WTC11 (cell line): ENCODE results near the gene LIMCH1. TPM values are rescaled to one million over a fixed set of nuclear protein-coding genes. Genes with fewer than 3 reads are reported as not detected.
A peak's percentile ranks its signal among the peaks of the same experiment; 100 is the strongest.

ENCODE experiments used
- ATAC-seq: fragments of 200-7000 bp; cut with Tn5 transposase; 2 replicates; pipeline ENCODE4 v1.10.0; 2021; ENCODE audit warnings: mild to moderate bottlenecking, moderate library complexity
- CTCF ChIA-PET: fragments of 300-600 bp; sonication (Branson Sonifier 250); formaldehyde crosslinking; loops from one replicate; lab custom pipeline; 2021; ENCODE audit warnings: antibody characterized with exemption; lab: Charles Lee
- POLR2A ChIA-PET: fragments of 350-600 bp; sonication (Branson Sonifier 250); formaldehyde crosslinking; loops from one replicate; lab custom pipeline; 2021; ENCODE audit warnings: antibody characterized with exemption; lab: Charles Lee
- DNase-seq: peaks from one replicate; pipeline ENCODE4 v3.0.0; 2021; ENCODE audit warnings: low spot score
- H3K27ac Mint-ChIP-seq: 2 replicates; pipeline ENCODE4 v1.8.0; 2021; ENCODE audit warnings: mixed read lengths
- H3K27me3 Mint-ChIP-seq: 2 replicates; pipeline ENCODE4 v1.8.0; 2021; ENCODE audit warnings: low read depth, mild to moderate bottlenecking, moderate library complexity, mixed read lengths
- H3K36me3 Mint-ChIP-seq: 2 replicates; pipeline ENCODE4 v1.8.0; 2021; ENCODE audit warnings: mixed read lengths
- H3K4me1 Mint-ChIP-seq: 2 replicates; pipeline ENCODE4 v1.8.0; 2022; ENCODE audit warnings: mixed read lengths
- H3K4me3 Mint-ChIP-seq: 2 replicates; pipeline ENCODE4 v1.8.0; 2021; ENCODE audit warnings: mild to moderate bottlenecking, moderate library complexity, mixed read lengths
- H3K9me3 Mint-ChIP-seq: 2 replicates; pipeline ENCODE4 v1.8.0; 2021; ENCODE audit warnings: mixed read lengths
- CREM ChIP-seq: sonication (generic); formaldehyde crosslinking; IDR thresholded peaks from 2 replicates; pipeline ENCODE4 v1.8.1; 2022; ENCODE audit warnings: mild to moderate bottlenecking, missing genetic modification reagents, moderate library complexity
- ELF4 ChIP-seq: sonication (generic); formaldehyde crosslinking; IDR thresholded peaks from 2 replicates; pipeline ENCODE4 v1.8.1; 2022; ENCODE audit warnings: low read depth, mild to moderate bottlenecking, moderate library complexity, missing genetic modification reagents
- FOXJ3 ChIP-seq: sonication (generic); formaldehyde crosslinking; IDR thresholded peaks from 2 replicates; pipeline ENCODE4 v1.9.0; 2021; ENCODE audit warnings: missing genetic modification reagents, mild to moderate bottlenecking, borderline replicate concordance
- FOXK1 ChIP-seq: sonication (generic); formaldehyde crosslinking; IDR thresholded peaks from 2 replicates; pipeline ENCODE4 v1.8.0; 2022; ENCODE audit warnings: mild to moderate bottlenecking, moderate library complexity, missing genetic modification reagents
- GTF2I ChIP-seq: fragments of 250-450 bp; sonication (Bioruptor Pico); conservative IDR thresholded peaks from 2 replicates; pipeline ENCODE4 v1.4.0; 2021; ENCODE audit warnings: mild to moderate bottlenecking
- HMGA2 ChIP-seq: fragments of 250-450 bp; sonication (Bioruptor Pico); IDR thresholded peaks from 2 replicates; pipeline ENCODE4 v1.4.0; 2021; ENCODE audit warnings: mild to moderate bottlenecking, moderate library complexity
- NFE2L1 ChIP-seq: sonication (generic); formaldehyde crosslinking; IDR thresholded peaks from 2 replicates; pipeline ENCODE4 v1.8.1; 2023; ENCODE audit warnings: missing genetic modification reagents
- OVOL2 ChIP-seq: fragments of 250-450 bp; sonication (Bioruptor Pico); IDR thresholded peaks from 2 replicates; pipeline ENCODE4 v1.9.0; 2021; ENCODE audit warnings: mild to moderate bottlenecking, borderline replicate concordance
- PRRX2 ChIP-seq: fragments of 250-450 bp; sonication (Bioruptor Pico); IDR thresholded peaks from 2 replicates; pipeline ENCODE4 v1.8.0; 2021; ENCODE audit warnings: mild to moderate bottlenecking
- TCF7 ChIP-seq: sonication (generic); formaldehyde crosslinking; IDR thresholded peaks from 2 replicates; pipeline ENCODE4 v1.8.0; 2022; ENCODE audit warnings: mild to moderate bottlenecking, low read depth, missing genetic modification reagents, moderate library complexity
- ZBTB21 ChIP-seq: sonication (generic); formaldehyde crosslinking; IDR thresholded peaks from 2 replicates; pipeline ENCODE4 v1.8.1; 2023; ENCODE audit warnings: mild to moderate bottlenecking, missing genetic modification reagents, borderline replicate concordance
- ZNF671 ChIP-seq: fragments of 250-450 bp; sonication (Bioruptor Pico); IDR thresholded peaks from 2 replicates; pipeline ENCODE4 v1.8.0; 2021; ENCODE audit warnings: mild to moderate bottlenecking
- total RNA-seq: library from RNA; stranded (reverse); gene quantifications from 3 replicates; pipeline ENCODE4 v1.2.3, GENCODE V29; 2021
- TF ChIP-seq, protein P1 (sequence below): sonication (generic); formaldehyde crosslinking; IDR thresholded peaks from 2 replicates; pipeline ENCODE4 v1.8.0; 2022; ENCODE audit warnings: mild to moderate bottlenecking, missing genetic modification reagents
- TF ChIP-seq, protein P2 (sequence below): sonication (generic); formaldehyde crosslinking; IDR thresholded peaks from 2 replicates; pipeline ENCODE4 v1.8.1; 2023; ENCODE audit warnings: mild to moderate bottlenecking, missing genetic modification reagents, moderate library complexity
- TF ChIP-seq, protein P3 (sequence below): fragments of 250-450 bp; sonication (Bioruptor Pico); IDR thresholded peaks from 2 replicates; pipeline ENCODE4 v1.8.0; 2021; ENCODE audit warnings: mild to moderate bottlenecking

LIMCH1 gene
- total RNA-seq, 1 experiment from 2014 or later, result 0.92 TPM

GRCh38 chr4:41744572-41745291 lies 206.8 kb downstream of the LIMCH1 start:
- DNase-seq (peak; percentile 23), ATAC-seq (no peak)
- Mint-ChIP-seq H3K9me3 (no peaks in the 10 kb centered on the region), H3K27me3 (peaks cover 99% of the 10 kb centered on the region), H3K27ac (no peak overlapping the region), H3K36me3 (no peaks in the 10 kb centered on the region; the same call in 1 of the 2 replicates), H3K4me1 (peaks cover 44% of the 10 kb centered on the region), H3K4me3 (peak overlapping the region; percentile 42)
- ChIA-PET POLR2A (no interaction called here), CTCF (no interaction called here)
- TF ChIP-seq GTF2I (CRISPR knock-in tag) (no peak), FOXJ3 (CRISPR knock-in tag) (no peak), ELF4 (CRISPR knock-in tag) (no peak), ZNF671 (CRISPR knock-in tag) (no peak), CREM (CRISPR knock-in tag) (no peak), ZBTB21 (CRISPR knock-in tag) (no peak)
- TF ChIP-seq, all 79 proteins: peak for 0

DNA sequence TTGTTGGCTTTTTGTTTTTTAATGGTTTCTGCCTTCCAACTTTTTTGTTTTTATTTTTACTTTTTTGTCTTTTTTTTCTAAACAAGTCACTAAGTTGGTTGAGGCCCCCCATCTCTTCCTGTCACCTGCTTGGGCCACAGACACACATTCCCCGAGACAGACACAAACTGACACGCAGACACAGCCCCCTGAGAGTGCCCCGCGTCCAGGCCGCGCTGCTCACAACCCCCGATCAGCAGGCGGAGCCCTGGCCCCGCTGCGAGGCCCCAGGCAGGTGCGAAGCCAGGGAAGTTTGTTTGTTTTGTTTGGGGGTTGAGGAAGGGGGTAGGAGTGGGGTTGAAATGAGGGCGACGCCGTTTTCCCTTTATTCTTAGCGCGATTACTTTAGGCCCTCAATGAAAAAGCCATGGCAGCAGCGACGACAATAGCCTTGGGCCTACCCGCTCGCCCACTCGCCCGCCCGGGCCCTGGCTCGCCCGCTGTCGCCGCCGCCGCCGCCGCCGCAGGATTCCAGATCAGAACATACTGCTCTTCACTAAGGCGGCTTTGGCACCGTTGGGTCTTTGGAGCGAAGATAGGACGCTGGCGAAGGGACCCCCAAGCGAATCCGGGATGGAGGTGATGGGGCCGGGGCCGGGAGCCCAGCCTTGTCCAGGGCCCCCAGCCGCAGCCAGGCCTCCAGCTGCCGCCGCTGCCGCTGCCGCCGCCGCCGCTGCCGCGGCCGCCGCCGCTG lies 207.5 kb downstream of the LIMCH1 start:
- DNase-seq (peak; percentile 45), ATAC-seq (peak; percentile 32)
- Mint-ChIP-seq H3K9me3 (no peaks in the 10 kb centered on the region), H3K4me3 (peak overlapping the region; percentile 42), H3K36me3 (no peaks in the 10 kb centered on the region; the same call in 1 of the 2 replicates), H3K4me1 (peaks cover 50% of the 10 kb centered on the region), H3K27ac (no peak overlapping the region), H3K27me3 (peaks cover 99% of the 10 kb centered on the region)
- ChIA-PET CTCF (no interaction called here), POLR2A (no interaction called here)
- no peak for TF ChIP-seq HMGA2 (CRISPR knock-in tag)
- TF ChIP-seq, protein P1, sequence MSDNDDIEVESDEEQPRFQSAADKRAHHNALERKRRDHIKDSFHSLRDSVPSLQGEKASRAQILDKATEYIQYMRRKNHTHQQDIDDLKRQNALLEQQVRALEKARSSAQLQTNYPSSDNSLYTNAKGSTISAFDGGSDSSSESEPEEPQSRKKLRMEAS (CRISPR knock-in tag), result peak; percentile 49; the same call in 1 of the 2 replicates

DNA sequence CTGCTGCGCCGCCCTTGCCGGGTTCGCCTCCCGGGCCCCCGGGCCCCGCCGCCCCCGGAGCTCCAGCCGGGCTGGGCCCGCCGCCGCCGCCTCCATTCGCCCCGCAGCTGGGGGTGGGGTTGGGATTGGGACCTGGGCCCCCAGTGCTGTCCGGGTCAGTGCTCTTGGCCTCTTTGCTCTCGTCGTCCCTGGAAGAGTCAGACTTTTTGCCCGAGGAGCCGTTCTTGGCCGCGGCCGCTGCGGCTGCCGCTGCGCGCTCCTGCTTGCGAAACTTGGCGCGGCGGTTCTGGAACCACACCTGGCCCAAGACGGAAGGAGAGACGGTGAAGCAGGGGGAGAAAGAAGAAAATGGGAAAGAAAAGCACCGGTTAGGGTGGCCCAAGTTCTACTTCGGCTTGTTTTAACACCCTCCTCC lies 208.1 kb downstream of the LIMCH1 start:
- no peaks in the 10 kb centered on the region; the same call in 1 of the 2 replicates for H3K36me3 Mint-ChIP-seq
- POLR2A ChIA-PET, result no interaction called here
- H3K27ac Mint-ChIP-seq, result no peak overlapping the region

DNA sequence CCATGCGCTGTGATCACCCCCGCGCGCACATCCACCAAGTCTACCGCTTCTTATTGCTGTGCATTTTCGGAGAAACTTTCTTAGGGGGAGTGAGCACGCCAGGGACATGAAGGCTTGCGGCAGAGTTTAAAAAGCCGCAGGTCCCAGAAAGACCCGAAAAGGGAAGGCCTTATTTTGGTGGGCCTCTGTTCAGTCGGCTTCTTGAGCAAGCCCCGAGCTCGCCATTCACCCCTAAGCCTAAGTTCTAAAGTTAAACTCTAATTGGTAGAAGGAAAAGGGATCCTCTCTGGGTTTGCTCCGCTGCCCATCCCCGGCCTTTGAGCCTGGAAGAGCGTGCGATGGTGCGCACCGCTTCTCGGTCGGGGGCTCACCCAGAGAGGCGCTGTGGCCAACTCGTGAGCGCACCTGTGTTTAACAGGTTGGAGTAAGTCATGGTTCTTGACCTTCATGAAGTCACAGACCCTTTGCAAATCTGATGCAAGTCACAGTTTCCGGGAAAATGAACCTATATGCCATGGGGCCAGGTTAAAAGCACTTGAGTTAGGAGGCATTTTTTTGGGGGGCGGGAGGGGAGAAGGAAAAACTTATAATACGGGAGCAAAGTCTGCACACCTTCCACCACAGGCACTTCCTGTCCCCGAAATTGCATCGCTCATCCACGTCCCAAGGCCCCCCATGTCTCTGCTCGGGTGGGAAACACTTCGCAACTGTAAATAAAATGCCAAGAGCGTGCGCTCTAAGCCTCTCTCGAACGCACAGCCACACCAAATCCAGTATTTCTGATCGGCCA lies 208.7 kb downstream of the LIMCH1 start:
- DNase-seq (peak; percentile 32), ATAC-seq (peak; percentile 11; the same call in 1 of the 2 replicates)
- Mint-ChIP-seq H3K36me3 (no peaks in the 10 kb centered on the region; the same call in 1 of the 2 replicates), H3K4me3 (peak overlapping the region; percentile 68), H3K27ac (no peak overlapping the region), H3K27me3 (peaks cover 99% of the 10 kb centered on the region), H3K9me3 (no peaks in the 10 kb centered on the region), H3K4me1 (peaks cover 59% of the 10 kb centered on the region)
- ChIA-PET POLR2A (no interaction called here), CTCF (interaction anchor here (1.3 kb wide), 1 partner anchor 134 kb away, joined by 3 read pairs; no protein-coding TSS in a partner anchor)
- no peak for TF ChIP-seq NFE2L1
- no peak for TF ChIP-seq FOXK1 (CRISPR knock-in tag)
- TF ChIP-seq, protein P2, sequence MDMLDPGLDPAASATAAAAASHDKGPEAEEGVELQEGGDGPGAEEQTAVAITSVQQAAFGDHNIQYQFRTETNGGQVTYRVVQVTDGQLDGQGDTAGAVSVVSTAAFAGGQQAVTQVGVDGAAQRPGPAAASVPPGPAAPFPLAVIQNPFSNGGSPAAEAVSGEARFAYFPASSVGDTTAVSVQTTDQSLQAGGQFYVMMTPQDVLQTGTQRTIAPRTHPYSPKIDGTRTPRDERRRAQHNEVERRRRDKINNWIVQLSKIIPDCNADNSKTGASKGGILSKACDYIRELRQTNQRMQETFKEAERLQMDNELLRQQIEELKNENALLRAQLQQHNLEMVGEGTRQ (CRISPR knock-in tag), result no peak
- no peak for TF ChIP-seq TCF7 (CRISPR knock-in tag)

More for the DNA sequence above, 208.1 kb downstream of the LIMCH1 start:
- no peak; the same call in 1 of the 2 replicates for ATAC-seq
- Mint-ChIP-seq H3K9me3 (no peaks in the 10 kb centered on the region), H3K27me3 (peaks cover 99% of the 10 kb centered on the region), H3K4me1 (peaks cover 55% of the 10 kb centered on the region), H3K4me3 (peak overlapping the region; percentile 68)
- TF ChIP-seq PRRX2 (CRISPR knock-in tag), result no peak
- TF ChIP-seq, protein P3, sequence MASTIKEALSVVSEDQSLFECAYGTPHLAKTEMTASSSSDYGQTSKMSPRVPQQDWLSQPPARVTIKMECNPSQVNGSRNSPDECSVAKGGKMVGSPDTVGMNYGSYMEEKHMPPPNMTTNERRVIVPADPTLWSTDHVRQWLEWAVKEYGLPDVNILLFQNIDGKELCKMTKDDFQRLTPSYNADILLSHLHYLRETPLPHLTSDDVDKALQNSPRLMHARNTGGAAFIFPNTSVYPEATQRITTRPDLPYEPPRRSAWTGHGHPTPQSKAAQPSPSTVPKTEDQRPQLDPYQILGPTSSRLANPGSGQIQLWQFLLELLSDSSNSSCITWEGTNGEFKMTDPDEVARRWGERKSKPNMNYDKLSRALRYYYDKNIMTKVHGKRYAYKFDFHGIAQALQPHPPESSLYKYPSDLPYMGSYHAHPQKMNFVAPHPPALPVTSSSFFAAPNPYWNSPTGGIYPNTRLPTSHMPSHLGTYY (CRISPR knock-in tag), result no peak
- TF ChIP-seq OVOL2 (CRISPR knock-in tag), result no peak
- TF ChIP-seq ZNF671 (CRISPR knock-in tag), result no peak
- no peak for TF ChIP-seq ZBTB21 (CRISPR knock-in tag)
- DNase-seq, result peak; percentile 26
- CTCF ChIA-PET, result interaction anchor here (1.3 kb wide), 1 partner anchor 135 kb away, joined by 3 read pairs; no protein-coding TSS in a partner anchor
